Measurements from ENCODE around the gene GPD2. TPM values are rescaled to one million over a fixed set of nuclear protein-coding genes. Genes with fewer than 3 reads are reported as not detected.
"Not testable (repeated sequence)": the region's sequence is repeated elsewhere in the genome, so short reads cannot be mapped to it uniquely, and the experiment has no call there.

Gene GPD2
- total RNA-seq, 1 donor from 2014 or later, result 76.9 TPM

GRCh38 chr2:156598563-156598962 lies 162.4 kb downstream of the GPD2 start:
- DNase-seq (ENCODE audit: low read depth), result no peak
- H3K4me3 ChIP-seq (ENCODE audit: low read depth, low read length), result no peak overlapping the region
- H3K27me3 ChIP-seq (ENCODE audit: control insufficient read depth, insufficient read depth, low read length), result no peaks in the 10 kb centered on the region
- no peaks in the 10 kb centered on the region for H3K36me3 ChIP-seq (ENCODE audit: control insufficient read depth, insufficient read depth, low read length)
- no peak for TF ChIP-seq CTCF (IDR thresholded peaks at IDR 0.05; ENCODE audit: insufficient read depth, low read length, severe bottlenecking)
- FAIRE-seq, result no peak

- FAIRE-seq (no peak), DNase-seq (ENCODE audit: low read depth) (no peak)
- Histone ChIP-seq H3K36me3 (ENCODE audit: control insufficient read depth, insufficient read depth, low read length) (no peaks in the 10 kb centered on the region), H3K4me3 (ENCODE audit: low read depth, low read length) (no peak overlapping the region), H3K27me3 (ENCODE audit: control insufficient read depth, insufficient read depth, low read length) (no peaks in the 10 kb centered on the region)
- TF ChIP-seq CTCF (IDR thresholded peaks at IDR 0.05; ENCODE audit: insufficient read depth, low read length, severe bottlenecking), result no peak
Observed at GRCh38 chr2:156600196-156600595, 164.0 kb downstream of the GPD2 start.

GRCh38 chr2:156601855-156602551 lies 165.8 kb downstream of the GPD2 start:
- no peak for TF ChIP-seq CTCF (IDR thresholded peaks at IDR 0.05; ENCODE audit: insufficient read depth, low read length, severe bottlenecking)
- FAIRE-seq, result no peak
- DNase-seq (ENCODE audit: low read depth), result no peak
- no peaks in the 10 kb centered on the region for H3K27me3 ChIP-seq (ENCODE audit: control insufficient read depth, insufficient read depth, low read length)
- H3K36me3 ChIP-seq (ENCODE audit: control insufficient read depth, insufficient read depth, low read length), result no peaks in the 10 kb centered on the region
- H3K4me3 ChIP-seq (ENCODE audit: low read depth, low read length), result no peak overlapping the region

- no peak overlapping the region for H3K4me3 ChIP-seq (ENCODE audit: low read depth, low read length)
- TF ChIP-seq CTCF (IDR thresholded peaks at IDR 0.05; ENCODE audit: insufficient read depth, low read length, severe bottlenecking), result no peak
- H3K27me3 ChIP-seq (ENCODE audit: control insufficient read depth, insufficient read depth, low read length), result no peaks in the 10 kb centered on the region
- no peaks in the 10 kb centered on the region for H3K36me3 ChIP-seq (ENCODE audit: control insufficient read depth, insufficient read depth, low read length)
- FAIRE-seq (no peak), DNase-seq (ENCODE audit: low read depth) (no peak)
Observed at GRCh38 chr2:156602552-156602933, 166.4 kb downstream of the GPD2 start.

GRCh38 chr2:156615836-156616322 lies 179.7 kb downstream of the GPD2 start:
- no peak for FAIRE-seq
- Histone ChIP-seq H3K27me3 (ENCODE audit: control insufficient read depth, insufficient read depth, low read length) (no peaks in the 10 kb centered on the region), H3K36me3 (ENCODE audit: control insufficient read depth, insufficient read depth, low read length) (no peaks in the 10 kb centered on the region), H3K4me3 (ENCODE audit: low read depth, low read length) (no peak overlapping the region)
- no peak for DNase-seq (ENCODE audit: low read depth)
- no peak for TF ChIP-seq CTCF (IDR thresholded peaks at IDR 0.05; ENCODE audit: insufficient read depth, low read length, severe bottlenecking)

GRCh38 chr2:156618071-156618470 lies 181.9 kb downstream of the GPD2 start:
- not testable (repeated sequence) for FAIRE-seq; DNase-seq (ENCODE audit: low read depth); H3K4me3 ChIP-seq (ENCODE audit: low read depth, low read length); H3K36me3 ChIP-seq (ENCODE audit: control insufficient read depth, insufficient read depth, low read length); H3K27me3 ChIP-seq (ENCODE audit: control insufficient read depth, insufficient read depth, low read length)
